Immature natural killer cell (primary cell): ENCODE measurements around the gene CNTNAP3. TPM values are rescaled to one million over a fixed set of nuclear protein-coding genes. Genes with fewer than 3 reads are reported as not detected.
"Not testable (repeated sequence)": the region's sequence is repeated elsewhere in the genome, so short reads cannot be mapped to it uniquely, and the experiment has no call there.

ENCODE experiments used
- DNase-seq, 3 donors: peaks; one replicate each; pipeline ENCODE4 v3.0.0; 2022; ENCODE audit warnings: mixed read lengths in 1 of 3
- H3K27ac Mint-ChIP-seq, 6 donors: one replicate each; pipeline ENCODE4 v1.8.0; 2020; ENCODE audit warnings: mixed read lengths in 6 of 6, mild to moderate bottlenecking in 5 of 6, inconsistent platforms in 4 of 6, moderate library complexity in 3 of 6
- H3K27me3 Mint-ChIP-seq, 3 donors: one replicate each; pipeline ENCODE4 v1.8.0; 2020 to 2021; ENCODE audit warnings: low read depth in 3 of 3, mild to moderate bottlenecking in 3 of 3, mixed read lengths in 3 of 3, moderate library complexity in 3 of 3, inconsistent platforms in 1 of 3
- H3K36me3 Mint-ChIP-seq, 3 donors: one replicate each; pipeline ENCODE4 v1.8.0; 2020; ENCODE audit warnings: mixed read lengths in 3 of 3, inconsistent platforms in 2 of 3, mild to moderate bottlenecking in 2 of 3
- H3K4me1 Mint-ChIP-seq, 2 donors: one replicate each; pipeline ENCODE4 v1.8.0; 2020; ENCODE audit warnings: inconsistent platforms in 2 of 2, mild to moderate bottlenecking in 2 of 2, mixed read lengths in 2 of 2, moderate library complexity in 1 of 2
- H3K4me3 Mint-ChIP-seq, 5 donors: one replicate each; pipeline ENCODE4 v1.8.0; 2020; ENCODE audit warnings: mild to moderate bottlenecking in 5 of 5, mixed read lengths in 5 of 5, inconsistent platforms in 3 of 5, moderate library complexity in 3 of 5
- H3K9me3 Mint-ChIP-seq, 6 donors: one replicate each; pipeline ENCODE4 v1.8.0; 2020; ENCODE audit warnings: mild to moderate bottlenecking in 6 of 6, mixed read lengths in 6 of 6, inconsistent platforms in 4 of 6, moderate library complexity in 3 of 6
- polyA plus RNA-seq, 3 donors: library from polyadenylated mRNA; unstranded; fragments of 300-500 nt; fragmentation: Illumina TruSeq; gene quantifications; one replicate each; pipeline ENCODE4 v1.2.3, GENCODE V29; 2021

The CNTNAP3 gene
- not detected for polyA plus RNA-seq

DNA sequence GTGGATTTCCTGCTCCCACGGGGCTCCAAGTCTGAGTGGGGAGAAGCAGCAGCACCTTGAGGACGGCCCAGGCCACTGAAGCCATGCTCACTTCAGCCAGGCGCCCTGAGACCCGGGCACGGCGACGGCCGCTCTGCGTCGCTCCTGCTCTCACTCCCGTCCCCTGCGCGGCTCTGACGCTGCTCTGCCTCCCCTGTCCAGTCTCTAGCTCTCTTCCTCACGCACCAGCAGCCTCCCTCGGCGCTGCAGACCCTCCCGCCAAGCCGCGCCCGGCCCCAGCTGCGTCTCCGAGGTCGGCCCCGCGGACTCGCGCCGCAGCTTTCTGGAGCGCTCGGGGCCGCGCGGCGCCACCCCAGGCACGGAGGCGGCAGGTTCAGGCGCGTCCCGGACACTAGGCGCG, at the start of gene CNTNAP3:
TSS of gene CNTNAP3 (minus strand) at position 188 of the 400 bp plus-strand sequence. CDS start at position 85, 103 bp downstream.
- H3K27ac Mint-ChIP-seq, H3K27me3 Mint-ChIP-seq, DNase-seq, H3K36me3 Mint-ChIP-seq, H3K4me3 Mint-ChIP-seq, H3K4me1 Mint-ChIP-seq, H3K9me3 Mint-ChIP-seq: not testable (repeated sequence)

- not testable (repeated sequence) for H3K27me3 Mint-ChIP-seq, H3K9me3 Mint-ChIP-seq, H3K36me3 Mint-ChIP-seq, H3K4me1 Mint-ChIP-seq, H3K4me3 Mint-ChIP-seq, H3K27ac Mint-ChIP-seq, DNase-seq
These were observed 8.0 kb downstream of the CNTNAP3 start for GRCh38 chr9:39279995-39280394.

DNA sequence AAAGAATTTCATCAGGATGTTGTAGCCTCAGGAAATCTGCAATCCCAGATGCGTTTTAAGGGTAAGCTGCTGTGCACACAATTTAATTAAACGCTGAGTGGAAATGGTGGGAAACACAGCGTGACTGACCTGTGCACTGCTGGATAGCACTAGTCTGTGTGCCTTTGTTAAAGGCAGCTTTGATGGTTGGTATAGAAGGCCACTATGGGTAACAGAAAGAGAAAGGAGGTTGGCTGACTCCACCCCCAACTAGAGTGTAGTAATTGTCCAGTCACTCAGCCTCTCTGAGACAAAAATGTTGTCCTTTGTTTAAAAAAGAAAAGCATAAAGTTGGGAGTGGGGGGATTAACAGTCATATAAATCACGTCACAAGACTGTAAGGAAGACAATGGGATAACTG, 45.5 kb downstream of the CNTNAP3 start:
- not testable (repeated sequence) for H3K4me3 Mint-ChIP-seq

DNA sequence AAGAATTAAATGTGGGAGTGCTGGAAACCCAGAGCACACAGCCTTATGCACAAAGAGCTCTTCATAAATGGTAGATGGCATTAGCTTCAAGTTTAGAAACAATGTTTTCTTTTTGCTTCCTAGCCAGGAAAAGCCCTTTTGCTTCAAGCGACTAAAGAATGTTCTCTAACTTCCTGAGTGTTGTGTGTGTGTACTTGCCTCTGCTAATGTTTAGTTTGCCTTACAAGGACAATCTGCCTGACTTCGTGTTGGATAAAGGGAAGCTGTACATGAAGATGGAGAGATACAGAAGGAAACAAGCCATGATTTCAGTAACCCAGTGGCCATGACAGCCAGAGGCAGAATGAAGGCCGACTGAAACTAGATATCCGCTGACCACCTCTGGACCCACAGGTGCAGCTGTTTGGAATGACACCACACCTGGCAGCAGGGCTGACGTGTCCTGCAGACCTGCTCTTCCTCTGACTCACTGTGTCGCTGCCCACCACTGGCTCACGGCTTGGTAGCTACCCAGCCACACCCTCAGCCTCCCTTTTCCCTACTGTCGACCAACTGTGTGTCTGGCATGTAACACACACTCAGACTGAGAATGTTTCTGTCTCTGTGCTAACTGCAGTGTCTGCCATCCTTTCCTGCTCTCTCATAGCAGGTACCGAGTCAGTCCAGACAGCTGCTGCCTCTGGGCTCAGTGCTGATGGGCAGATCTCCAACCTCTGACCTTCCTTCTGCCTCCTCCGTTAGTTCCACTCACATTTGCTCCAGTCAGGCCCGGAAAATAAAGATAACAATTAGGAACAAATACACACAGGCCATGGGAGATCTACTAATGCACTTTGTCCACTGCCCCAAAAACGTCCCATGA, 55.6 kb downstream of the CNTNAP3 start:
- not testable (repeated sequence) for DNase-seq, H3K27ac Mint-ChIP-seq, H3K9me3 Mint-ChIP-seq, H3K27me3 Mint-ChIP-seq, H3K4me3 Mint-ChIP-seq, H3K4me1 Mint-ChIP-seq, H3K36me3 Mint-ChIP-seq

More for the DNA sequence above, 45.5 kb downstream of the CNTNAP3 start:
- not testable (repeated sequence) for H3K27ac Mint-ChIP-seq, DNase-seq, H3K27me3 Mint-ChIP-seq, H3K4me1 Mint-ChIP-seq, H3K9me3 Mint-ChIP-seq, H3K36me3 Mint-ChIP-seq

GRCh38 chr9:39215976-39216375, 72.0 kb downstream of the CNTNAP3 start:
- DNase-seq, H3K4me3 Mint-ChIP-seq, H3K36me3 Mint-ChIP-seq, H3K27me3 Mint-ChIP-seq, H3K9me3 Mint-ChIP-seq, H3K4me1 Mint-ChIP-seq, H3K27ac Mint-ChIP-seq: not testable (repeated sequence)

DNA sequence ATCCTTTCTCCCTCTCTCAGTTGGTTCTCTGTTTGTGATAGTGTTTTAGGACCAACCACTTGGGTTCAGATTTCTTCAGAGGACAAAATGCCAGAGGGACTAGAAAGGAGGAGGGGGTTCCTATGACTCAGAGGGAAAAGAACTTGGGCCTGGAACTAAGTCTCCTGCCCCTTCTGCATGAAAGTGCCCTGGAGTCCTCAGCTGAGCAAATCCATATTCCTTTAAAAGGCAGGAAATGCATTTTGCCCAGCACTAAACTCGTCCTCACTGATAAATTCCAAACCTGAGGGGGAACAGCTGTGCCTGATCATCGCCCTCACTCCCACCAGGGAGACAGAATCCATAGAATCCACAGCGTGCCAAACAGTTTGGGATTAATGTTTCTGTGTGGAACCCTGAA, 78.2 kb downstream of the CNTNAP3 start:
- not testable (repeated sequence) for H3K4me3 Mint-ChIP-seq, H3K27ac Mint-ChIP-seq, H3K9me3 Mint-ChIP-seq, DNase-seq, H3K27me3 Mint-ChIP-seq, H3K4me1 Mint-ChIP-seq, H3K36me3 Mint-ChIP-seq

DNA sequence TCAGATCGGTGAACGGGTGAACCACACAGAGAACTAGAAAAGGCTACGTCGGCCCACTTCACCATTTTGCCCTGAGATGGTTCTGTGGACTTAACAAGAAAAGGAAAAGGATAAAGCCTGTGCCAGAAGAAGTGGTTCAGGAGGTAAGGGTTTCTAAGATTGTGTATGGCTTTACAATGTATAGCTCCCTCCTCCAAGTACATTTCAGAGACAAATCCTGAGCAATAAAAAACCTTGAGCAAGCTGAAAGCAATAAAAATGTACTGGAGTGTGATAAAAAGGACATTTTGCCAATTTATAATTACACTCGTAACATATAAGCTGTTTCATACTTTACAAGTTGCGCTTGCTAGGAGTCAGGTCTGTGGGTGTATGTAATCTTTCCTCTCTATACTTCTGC, 81.3 kb downstream of the CNTNAP3 start:
- H3K9me3 Mint-ChIP-seq, H3K36me3 Mint-ChIP-seq, H3K27ac Mint-ChIP-seq, DNase-seq, H3K27me3 Mint-ChIP-seq, H3K4me1 Mint-ChIP-seq, H3K4me3 Mint-ChIP-seq: not testable (repeated sequence)

DNA sequence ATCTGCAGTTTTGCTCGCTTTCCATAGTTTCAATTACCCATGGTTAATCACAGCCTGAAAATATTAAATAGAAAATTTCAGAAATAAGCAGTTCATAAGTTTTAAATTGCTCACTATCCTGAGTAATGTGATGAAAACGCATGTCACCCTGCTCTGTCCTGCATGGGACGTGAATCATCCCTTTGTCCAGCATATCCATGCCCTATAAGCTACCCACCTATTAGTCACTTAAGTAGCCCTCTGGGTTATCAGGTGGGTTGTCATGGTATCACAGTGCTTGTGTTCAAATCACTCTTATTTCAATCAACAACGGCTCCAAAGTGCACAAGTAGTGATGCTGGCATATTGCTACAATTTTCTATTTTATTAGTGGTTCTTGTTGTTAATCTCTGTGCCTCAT, 82.1 kb downstream of the CNTNAP3 start:
- not testable (repeated sequence) for H3K9me3 Mint-ChIP-seq, H3K27ac Mint-ChIP-seq, H3K4me1 Mint-ChIP-seq, H3K36me3 Mint-ChIP-seq, DNase-seq, H3K4me3 Mint-ChIP-seq, H3K27me3 Mint-ChIP-seq

- not testable (repeated sequence) for H3K9me3 Mint-ChIP-seq, H3K36me3 Mint-ChIP-seq, H3K27ac Mint-ChIP-seq, DNase-seq, H3K27me3 Mint-ChIP-seq, H3K4me1 Mint-ChIP-seq, H3K4me3 Mint-ChIP-seq
These were observed 87.6 kb downstream of the CNTNAP3 start for GRCh38 chr9:39200412-39200811.

GRCh38 chr9:39198000-39198709, 89.8 kb downstream of the CNTNAP3 start:
- H3K27ac Mint-ChIP-seq, H3K9me3 Mint-ChIP-seq, H3K4me1 Mint-ChIP-seq, H3K27me3 Mint-ChIP-seq, DNase-seq, H3K36me3 Mint-ChIP-seq, H3K4me3 Mint-ChIP-seq: not testable (repeated sequence)

DNA sequence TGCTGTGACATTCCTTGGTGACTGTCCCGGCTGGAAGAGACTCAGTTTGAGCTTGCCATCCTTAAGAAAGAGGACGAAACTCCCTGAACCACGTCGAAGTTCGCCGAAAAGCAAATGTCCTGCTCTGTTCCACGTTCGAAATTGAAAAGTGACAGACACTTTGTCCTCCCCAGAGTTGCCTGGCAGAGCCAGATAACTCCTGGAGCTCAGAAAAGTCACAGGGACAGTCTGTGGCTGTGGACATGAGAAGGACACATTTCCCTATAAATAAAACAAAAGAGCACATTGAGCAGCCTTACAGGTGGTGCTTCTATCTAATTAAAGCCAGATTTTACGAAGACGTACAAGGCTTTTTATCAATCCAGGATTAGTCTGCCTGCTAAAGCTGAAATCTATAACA, 116.6 kb downstream of the CNTNAP3 start:
- not testable (repeated sequence) for H3K27ac Mint-ChIP-seq, H3K27me3 Mint-ChIP-seq, H3K36me3 Mint-ChIP-seq, H3K9me3 Mint-ChIP-seq, DNase-seq, H3K4me1 Mint-ChIP-seq, H3K4me3 Mint-ChIP-seq

DNA sequence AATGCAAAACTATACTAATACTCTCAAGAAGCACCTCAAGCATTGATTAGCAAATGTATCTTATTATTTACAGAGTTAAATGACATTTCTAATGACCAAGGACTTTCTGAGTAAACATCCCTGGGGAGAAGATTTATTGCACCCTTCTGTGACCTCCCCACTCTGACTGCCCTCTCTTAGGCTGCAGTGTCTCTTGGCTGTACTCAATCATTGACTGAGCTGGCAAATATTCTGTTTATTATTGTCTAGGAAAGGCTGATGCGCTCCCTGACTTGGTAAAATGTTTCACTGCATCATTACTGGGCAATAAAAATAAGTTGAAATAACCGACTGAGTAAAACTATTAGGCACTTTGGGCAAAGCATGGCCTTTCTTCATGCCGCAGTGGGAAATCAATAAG, 130.3 kb downstream of the CNTNAP3 start:
- not testable (repeated sequence) for DNase-seq, H3K27ac Mint-ChIP-seq, H3K4me3 Mint-ChIP-seq, H3K4me1 Mint-ChIP-seq, H3K36me3 Mint-ChIP-seq, H3K9me3 Mint-ChIP-seq, H3K27me3 Mint-ChIP-seq

- H3K4me1 Mint-ChIP-seq, H3K4me3 Mint-ChIP-seq, DNase-seq: not testable (repeated sequence)
These were observed 155.0 kb downstream of the CNTNAP3 start for GRCh38 chr9:39132826-39133552.

GRCh38 chr9:39121401-39121800, 166.6 kb downstream of the CNTNAP3 start:
- H3K4me3 Mint-ChIP-seq, H3K36me3 Mint-ChIP-seq, DNase-seq, H3K27me3 Mint-ChIP-seq, H3K27ac Mint-ChIP-seq, H3K4me1 Mint-ChIP-seq, H3K9me3 Mint-ChIP-seq: not testable (repeated sequence)

More at GRCh38 chr9:39132826-39133552, 155.0 kb downstream of the CNTNAP3 start:
- not testable (repeated sequence) for H3K27me3 Mint-ChIP-seq, H3K9me3 Mint-ChIP-seq, H3K27ac Mint-ChIP-seq, H3K36me3 Mint-ChIP-seq
